ENCODE results near the gene IGF1R.

IGF1R gene

GRCh38 chr15:98923579-98923978 is 275.2 kb downstream of the IGF1R start:
- no peak for DNase-seq

GRCh38 chr15:98924401-98925049 is 276.2 kb downstream of the IGF1R start:
- no peak for DNase-seq

DNA sequence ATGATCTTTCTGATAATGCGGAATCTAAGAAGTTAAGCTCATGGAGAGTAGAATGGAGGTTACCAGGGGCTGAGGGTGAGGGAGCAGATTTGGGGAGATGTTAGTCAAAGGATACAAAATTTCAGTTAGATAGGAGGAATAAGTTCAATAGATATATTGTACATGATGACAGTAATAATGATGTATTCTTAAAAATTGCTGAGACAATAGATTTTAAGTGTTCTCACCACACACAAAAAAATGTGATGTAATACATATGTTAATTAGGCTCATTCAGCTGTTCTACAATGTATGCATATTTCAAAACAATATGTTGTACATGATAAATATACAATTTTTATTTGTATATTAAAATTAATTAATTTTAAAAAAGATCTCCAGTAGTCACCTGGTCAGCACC is 277.9 kb downstream of the IGF1R start:
- DNase-seq = no peak

GRCh38 chr15:98927022-98927421 is 278.7 kb downstream of the IGF1R start:
- no peak for DNase-seq

GRCh38 chr15:98927996-98928395 is 279.7 kb downstream of the IGF1R start:
- DNase-seq = no peak

GRCh38 chr15:98930576-98930975 is 282.2 kb downstream of the IGF1R start:
- no peak for DNase-seq

- DNase-seq = no peak
These were observed 282.7 kb downstream of the IGF1R start for GRCh38 chr15:98931004-98931403.

- no peak for DNase-seq
These were observed 285.1 kb downstream of the IGF1R start for GRCh38 chr15:98933406-98933805.

DNA sequence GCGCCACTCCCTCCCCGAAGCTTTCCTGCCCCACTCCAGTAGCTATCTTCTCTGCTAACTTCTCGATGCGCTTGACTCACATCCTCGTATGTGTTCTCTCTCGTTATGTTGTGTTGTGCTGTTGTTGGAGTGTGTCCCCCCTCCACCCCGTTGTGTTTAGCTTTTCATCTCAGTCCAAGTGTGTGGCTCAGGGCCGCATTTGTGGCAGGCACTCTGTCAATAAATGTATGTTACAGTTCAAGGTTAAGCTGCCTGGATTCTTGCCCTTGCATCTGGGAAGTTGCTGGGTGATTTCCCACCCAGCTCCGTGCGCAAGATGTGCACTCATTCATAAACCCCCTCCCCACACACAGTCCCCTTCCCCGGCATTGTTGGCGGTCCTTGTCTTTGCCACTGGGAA is 287.4 kb downstream of the IGF1R start:
- no peak for DNase-seq

GRCh38 chr15:98937413-98938104 is 289.2 kb downstream of the IGF1R start:
- DNase-seq = peak in 1 of 5 experiments; percentile 37

GRCh38 chr15:98938105-98938417 is 289.7 kb downstream of the IGF1R start:
- no peak for DNase-seq

DNA sequence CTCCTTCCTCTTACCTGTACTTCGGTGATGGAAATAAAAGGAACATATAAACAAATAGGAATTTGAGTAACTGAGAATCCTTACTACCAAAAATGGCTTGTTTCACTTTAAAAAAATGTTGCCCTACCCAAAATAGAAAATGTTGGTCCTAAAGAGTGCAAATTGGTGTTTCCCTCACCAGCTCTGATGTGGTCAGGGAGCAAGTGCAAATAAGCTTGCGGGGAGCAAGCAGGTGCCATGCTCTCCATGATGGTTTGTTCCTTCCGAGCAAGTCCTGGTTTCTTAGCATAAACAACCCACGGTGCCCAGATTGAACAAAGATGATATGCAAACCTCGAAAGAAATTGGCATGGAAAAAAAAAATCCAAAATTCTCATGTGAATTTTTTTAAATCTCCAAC is 290.5 kb downstream of the IGF1R start:
- no peak for DNase-seq

DNA sequence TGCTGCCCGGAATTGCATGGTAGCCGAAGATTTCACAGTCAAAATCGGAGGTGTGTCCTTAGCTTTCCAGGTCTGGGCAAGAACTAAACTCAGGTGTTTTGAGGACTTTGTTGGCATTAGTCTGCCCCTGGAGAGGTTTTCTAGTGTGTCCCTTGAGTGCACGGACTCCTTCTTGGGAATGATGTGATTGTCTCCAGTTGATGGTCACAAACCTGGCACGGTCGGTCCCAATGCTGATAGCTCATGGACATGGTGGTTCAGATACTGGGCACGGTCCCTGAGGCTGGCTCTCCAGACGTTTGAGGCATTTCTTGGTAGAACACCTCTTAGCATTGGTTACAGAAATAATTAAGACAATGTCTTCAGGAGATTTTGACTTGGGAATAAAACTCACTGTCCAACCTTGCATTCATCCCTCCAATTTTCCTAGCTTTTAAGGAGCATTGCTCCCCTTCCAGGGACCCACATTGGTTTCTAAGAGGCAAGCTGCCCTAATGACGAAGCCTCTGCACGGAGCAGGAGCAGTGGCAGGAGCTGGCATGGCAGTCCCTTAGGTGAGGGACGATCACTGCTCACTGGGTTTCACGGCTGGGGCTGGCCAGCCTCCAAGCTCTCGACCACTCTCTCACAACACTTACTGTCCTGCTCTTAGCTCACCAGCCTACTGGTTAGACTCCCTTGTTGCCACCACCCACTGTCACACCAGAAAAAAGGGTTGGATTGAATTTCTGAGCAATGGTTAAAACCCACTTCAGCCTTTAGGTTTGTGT is 291.2 kb downstream of the IGF1R start:
- no peak for DNase-seq

GRCh38 chr15:98941595-98942255 is 293.4 kb downstream of the IGF1R start:
- DNase-seq = no peak

GRCh38 chr15:98942431-98942830 is 294.1 kb downstream of the IGF1R start:
- no peak for DNase-seq

DNA sequence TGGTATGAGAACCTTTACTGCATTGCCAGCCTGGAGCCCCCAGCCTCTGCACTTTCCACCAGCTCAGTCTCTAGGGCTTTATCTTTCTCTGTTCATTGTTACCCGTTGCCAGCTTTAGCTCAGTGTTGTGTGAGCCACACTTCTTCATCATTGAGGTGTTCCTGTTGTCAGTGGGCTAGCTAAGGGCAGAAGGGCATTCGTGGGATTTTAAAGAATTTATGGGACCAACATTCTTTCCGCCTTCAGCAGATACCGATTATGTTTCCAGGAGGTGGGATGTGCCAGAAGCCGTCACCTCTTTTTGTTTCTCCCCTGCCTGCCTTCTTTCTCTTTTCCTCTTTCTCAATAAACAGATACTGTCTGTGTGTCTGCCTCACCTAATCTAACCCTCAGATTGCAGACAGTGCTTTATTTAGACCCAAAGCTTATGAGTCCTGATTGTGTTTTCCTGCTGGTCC is 294.7 kb downstream of the IGF1R start:
- no peak for DNase-seq

- DNase-seq = no peak
These were observed 295.3 kb downstream of the IGF1R start for GRCh38 chr15:98943601-98944151.

DNA sequence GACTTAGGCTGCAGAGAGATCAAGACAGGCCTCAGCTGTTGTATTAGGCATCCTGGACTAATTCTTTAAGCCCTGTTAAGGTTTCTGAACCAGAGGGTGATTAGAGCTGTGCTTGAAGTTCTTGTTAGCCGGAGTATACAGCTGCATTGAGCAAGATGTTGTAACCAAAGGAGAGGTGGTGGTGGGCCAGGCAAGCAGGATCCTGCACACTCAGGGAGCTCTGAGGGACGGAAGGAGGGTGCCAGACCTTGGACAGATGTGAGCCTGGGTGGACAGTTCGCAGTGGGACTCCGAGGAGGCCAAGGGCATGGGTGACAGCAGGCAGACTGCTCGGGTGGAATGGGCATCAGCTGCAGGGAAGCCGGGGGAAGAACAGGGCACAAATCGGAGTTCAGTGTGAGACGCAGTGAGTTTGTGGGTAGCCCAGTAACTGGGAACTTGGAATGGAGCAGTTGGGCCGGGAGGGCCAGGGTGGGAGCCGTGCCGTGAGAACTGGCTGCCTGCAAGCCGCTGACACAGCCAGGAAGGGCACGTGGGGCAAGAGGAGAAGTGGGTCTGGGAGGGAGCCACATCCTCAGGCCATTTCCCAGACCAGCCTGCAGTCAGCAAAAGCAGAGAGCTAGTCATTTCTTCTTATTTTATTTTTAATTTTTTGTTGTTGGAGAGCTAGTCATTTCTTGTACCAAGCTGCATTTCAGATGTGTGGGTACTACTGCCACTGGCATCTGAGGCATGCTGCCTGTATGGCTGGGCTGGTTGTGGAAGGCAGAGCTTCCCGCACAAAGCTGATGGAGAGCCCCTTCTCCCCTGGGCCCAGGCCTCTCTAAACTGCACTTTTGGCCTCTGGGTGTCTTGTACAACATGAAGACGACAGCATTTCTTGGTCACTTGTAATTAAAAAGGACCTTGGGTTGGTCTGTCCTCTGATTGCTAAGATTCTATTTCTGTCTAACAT is 298.2 kb downstream of the IGF1R start:
- no peak for DNase-seq

DNA sequence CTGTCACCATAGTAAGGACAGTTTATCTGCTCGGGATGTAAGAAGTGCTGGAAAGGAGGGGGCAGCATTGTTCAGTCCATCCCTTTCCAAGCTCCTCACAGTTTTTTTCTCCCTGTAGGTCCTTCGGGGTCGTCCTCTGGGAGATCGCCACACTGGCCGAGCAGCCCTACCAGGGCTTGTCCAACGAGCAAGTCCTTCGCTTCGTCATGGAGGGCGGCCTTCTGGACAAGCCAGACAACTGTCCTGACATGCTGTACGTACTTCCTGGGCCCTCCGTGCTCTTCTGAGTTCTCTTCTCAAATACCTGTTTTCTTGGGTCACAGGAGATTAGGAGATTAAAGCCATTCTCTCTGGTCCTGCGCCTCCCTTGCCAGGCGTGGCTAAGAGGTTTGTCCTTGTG is 300.1 kb downstream of the IGF1R start:
- no peak for DNase-seq

DNA sequence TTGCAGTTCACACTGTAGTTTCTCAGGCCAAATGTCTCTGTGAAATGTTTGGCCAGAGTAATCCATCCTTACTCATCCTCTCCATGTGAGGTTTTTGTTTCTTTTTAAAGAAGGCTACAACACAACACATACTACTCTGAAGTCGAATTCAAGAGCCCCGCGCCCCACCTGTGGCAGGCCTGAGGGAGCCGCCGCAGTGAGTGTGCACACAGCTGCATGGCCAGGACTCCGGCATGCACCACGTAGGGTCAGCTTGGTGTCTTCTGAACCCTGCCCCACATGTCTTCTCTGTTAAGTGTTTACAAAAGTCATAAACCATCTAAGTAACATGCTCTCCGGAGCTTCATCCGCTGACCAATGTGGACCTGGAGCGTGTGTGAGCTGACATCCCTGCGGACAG is 300.6 kb downstream of the IGF1R start:
- DNase-seq = no peak

DNA sequence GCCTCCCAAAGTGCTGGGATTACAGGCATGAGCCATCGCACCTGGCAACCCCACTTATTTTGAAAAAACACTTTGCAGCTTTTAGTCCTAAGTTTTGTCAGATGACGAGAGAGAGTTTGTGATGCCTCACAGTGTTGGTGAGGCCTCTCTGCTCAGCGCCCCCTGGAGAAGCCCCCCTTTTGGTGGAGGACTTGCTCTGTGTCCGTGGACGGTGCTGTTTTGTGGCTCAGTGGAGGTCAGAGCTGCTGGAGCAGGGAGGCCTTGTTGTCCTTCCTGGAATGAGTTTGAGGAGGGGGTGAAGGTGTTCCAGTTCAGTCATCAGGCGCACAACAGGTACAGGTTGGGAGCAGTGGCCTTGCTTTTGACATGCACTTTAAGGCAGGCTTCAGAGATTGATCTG is 301.3 kb downstream of the IGF1R start:
- no peak for DNase-seq

DNA sequence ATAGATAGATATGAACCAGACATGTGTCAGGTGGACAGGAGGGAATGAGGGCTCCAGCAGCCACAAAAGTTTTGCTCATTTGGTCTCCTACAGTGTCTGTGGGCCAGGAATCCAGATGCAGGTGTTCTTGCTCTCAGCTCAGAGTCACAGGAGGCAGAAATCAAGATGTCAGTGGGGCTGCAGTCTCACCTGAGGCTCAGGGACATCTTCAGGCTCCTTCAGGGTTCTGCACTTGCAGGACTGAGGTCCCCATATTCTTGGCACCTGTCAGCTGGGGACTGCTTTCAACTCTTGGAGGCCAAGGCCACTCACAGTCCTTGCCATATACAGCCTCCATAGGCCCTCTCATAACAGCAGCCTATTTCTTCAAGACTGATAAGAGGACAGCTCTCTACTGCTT is 301.9 kb downstream of the IGF1R start:
- DNase-seq = no peak

Data from T-helper 2 cell (primary cell).